NK-92 (cell line): Measurements from ENCODE around the gene MAN2A1.

ENCODE experiments used
- DNase-seq: peaks from one replicate; lab custom pipeline; 2025; ENCODE audit not compliant: unreplicated experiment; lab: John Stamatoyannopoulos, UW

The MAN2A1 gene

DNA sequence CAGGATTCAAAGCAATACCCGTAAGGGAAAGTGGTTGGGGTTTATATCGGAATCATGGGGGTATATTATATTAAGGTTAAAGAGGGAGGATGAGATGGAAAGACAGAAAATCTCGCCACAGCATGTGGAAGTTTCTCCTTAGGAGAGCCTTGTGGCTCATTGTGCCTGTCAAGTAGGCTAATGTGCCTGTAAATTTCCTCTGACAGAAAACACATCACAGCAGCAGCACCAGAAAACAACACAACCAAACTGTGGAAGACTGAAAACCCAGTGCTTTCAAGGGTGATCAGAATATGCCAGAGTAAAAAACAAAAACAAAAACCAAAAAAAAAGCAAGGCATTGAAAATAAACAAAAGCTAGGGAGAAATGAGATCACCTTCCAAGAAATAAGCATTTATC lies 11.3 kb upstream of the MAN2A1 start:
- no peak for DNase-seq

DNA sequence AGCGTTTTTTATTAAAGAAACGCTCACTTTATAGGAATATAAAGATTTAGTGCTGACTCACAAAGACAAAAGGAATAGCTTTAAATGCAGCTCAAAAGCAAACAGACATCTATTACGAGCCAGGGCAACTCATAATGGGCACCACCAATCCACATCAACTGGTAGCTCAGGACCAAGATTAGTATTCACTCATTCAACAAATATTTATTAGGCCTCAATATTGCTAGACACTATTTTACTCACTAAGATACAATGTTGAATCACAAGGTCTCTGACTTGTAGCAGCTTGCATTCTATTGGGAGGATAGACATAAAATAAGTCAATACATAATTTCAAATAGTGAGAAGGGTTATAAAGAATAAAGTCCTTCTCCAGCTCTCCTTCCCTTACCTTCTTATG lies 8.0 kb upstream of the MAN2A1 start:
- no peak for DNase-seq

GRCh38 chr5:109682383-109682782 lies 7.3 kb upstream of the MAN2A1 start:
- DNase-seq = no peak

- DNase-seq = no peak
These were observed 3.8 kb upstream of the MAN2A1 start for GRCh38 chr5:109685916-109686315.

DNA sequence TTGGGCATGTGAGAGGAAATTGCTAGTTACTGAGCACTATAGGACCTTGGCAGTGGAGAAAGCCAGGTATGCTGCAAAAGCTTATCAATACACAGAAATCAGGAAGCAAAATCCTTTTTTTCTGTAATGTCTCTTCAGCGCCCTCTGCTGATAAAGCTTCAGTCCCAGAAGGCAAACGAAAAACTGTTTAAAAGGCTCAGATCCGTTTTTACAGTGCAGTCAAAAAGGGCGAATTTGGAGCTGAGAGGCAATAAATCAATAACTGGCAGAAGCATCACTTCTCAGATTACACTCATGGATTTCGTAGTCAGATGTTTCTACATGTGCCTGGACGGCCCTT lies 1.1 kb upstream of the MAN2A1 start:
- DNase-seq = no peak

DNA sequence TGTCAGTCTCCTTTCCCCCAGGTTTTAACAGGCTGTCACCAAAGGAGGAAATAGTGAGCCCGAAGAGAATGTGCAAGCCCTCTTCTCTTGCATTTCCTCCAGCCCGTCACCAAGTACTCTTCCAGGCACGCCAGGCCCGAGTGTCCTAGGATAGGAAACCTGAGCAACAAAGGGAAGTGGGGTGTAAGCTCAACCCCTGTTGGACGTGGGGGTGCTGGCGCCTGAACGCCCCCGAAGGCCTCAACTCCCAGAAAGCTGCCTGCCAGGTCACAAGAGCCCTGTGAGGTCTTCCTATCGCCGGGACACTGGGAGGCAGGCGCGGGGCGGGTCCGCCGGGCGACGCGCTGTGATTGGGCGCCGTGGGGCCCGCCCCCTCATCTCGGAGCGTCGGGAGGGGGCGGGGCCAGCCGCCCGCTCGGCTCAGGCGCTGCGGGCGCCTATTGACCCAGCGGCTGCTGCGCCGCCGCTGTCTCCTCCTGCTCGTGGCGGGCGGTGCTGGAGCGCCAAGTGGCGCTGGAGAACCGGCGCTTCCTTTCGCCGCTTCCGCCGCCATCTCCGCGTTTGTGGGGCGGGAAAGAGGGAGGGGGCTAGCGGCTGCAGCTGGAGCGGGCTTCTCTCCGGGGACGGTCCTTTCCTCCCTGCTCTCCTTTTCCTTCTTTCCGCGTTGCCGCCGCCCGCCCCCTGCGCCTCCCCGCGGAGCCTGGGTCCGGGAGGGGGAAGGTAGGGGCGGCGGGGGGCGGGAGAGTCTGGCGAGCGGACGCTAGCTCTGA lies 572 bp upstream of the MAN2A1 start:
- DNase-seq = no peak

GRCh38 chr5:109690242-109690974 lies 681 bp downstream of the MAN2A1 start:
- DNase-seq = no peak

- DNase-seq = no peak
These were observed 1.3 kb downstream of the MAN2A1 start for GRCh38 chr5:109690975-109691574.

GRCh38 chr5:109691996-109692395 lies 2.3 kb downstream of the MAN2A1 start:
- DNase-seq = no peak

- no peak for DNase-seq
These were observed 3.1 kb downstream of the MAN2A1 start for GRCh38 chr5:109692852-109693251.

DNA sequence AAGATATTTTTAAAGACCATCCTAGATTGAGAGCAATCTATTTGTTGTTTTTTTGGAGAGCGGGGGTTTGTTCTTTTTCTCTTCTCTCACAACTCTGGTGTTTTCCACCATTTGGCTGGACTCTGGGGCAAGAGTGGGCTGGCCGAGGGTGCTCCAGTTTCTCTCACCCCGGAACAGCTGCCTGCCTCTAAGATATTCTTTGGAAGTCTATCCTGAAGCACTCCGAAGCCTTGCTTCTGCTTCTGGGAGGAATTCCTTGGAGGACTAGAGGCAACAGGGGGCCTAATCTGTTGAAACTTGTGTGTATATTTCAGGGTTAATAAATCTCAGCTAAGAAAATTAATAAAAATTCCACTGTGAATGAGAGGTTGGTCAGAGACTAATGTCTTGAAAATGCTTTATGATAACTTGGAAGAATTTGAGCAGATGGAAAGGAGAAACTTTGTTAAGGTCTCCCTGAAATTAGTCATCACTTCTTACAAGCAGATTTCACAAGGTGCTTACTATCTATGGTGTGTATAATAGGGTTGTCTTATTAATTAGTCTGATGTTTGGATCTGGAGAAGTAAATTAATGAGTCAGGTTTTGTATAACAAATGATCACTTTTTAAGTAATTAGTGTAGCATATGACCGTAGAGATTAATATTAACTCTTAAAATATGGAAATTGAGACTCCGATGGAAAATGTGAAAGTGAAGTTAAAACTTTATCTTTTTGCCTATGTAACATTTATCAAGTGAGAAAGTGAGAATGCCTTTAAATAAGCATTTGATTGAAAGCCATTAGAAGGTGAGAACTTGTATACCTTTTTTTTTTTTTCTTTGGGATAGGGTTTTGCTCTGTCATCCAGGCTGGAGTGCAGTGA lies 4.0 kb downstream of the MAN2A1 start:
- no peak for DNase-seq

DNA sequence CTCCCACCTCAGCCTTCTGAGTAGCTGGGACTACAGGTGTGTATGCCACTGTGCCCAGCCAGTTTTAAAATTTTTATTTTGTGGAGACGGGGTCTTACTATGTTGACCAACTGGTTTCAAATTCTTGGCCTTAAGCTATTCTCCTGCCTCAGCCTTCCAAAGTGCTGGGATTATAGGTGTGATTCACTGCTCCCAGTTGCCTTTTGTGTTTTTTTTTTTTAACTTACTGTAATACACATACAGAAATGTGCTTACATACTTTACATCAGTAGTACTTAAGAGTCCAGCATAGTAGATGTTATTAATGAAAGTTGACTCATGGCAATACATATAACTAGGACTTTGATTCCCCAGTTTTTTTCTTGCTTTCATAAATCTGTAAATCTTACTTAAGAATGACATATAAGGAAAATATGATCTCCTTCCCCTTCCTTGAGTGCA lies 4.7 kb downstream of the MAN2A1 start:
- DNase-seq = no peak

DNA sequence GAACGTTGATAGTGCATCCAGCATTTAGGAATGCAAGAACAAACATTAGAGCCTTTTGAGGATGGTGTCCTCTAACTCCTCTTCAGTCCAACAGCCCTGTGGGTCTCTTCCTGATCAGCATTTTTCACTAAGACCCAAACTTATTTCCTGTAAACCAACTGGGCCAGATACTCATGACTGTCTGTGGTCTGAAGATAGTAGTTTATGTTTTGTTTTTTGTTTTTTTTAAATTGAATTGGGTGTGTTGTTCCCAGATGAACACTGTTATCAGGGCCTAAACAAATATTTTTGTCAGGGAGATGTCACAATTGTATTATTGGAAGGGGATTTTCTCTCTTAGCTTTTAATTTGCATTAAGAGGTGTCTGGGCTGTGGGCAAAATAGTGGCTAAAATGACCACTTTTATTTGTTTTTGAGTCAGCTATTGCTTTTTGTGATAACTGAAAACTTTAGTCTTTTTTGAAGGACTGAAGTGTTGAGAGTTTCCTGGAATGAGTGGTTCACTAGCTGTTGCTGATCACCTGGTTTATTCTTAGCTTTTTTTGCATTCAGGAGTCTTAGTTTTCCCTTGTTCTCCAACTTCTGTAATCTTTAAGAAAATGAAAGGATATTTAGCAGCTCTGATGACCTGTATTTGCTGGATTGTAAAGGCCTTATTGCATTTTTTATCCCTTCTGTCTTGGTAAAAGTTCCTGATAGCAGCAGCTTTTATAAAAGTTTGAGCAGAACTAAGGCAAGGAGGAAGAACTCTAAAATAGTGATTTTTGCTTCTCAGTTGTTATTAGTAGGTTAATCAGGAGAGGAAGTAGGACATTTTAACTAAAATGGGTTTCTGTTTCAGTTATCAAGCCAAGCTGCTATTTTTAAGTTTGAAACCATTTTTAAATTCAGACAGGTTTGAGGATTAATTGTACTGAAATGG lies 5.5 kb downstream of the MAN2A1 start:
- no peak for DNase-seq

DNA sequence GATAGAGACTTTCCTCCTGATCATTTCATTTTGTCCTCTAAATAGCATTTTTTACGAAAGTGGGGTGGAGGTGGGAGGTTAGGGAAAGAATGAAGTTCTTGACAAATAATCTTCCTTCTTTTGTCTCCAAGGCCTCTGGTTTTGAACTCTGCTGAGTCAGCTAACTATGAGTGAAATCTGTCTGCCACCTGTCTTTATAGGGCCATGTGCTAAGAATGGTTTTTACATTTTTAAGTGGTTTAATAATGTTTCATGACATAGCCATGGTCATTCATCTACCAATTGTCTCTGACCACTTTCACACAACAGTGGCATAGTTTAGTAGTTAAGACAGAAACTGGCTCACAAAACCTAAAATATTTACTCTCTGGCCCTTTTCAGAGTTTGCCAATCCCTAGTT lies 7.6 kb downstream of the MAN2A1 start:
- DNase-seq = no peak

DNA sequence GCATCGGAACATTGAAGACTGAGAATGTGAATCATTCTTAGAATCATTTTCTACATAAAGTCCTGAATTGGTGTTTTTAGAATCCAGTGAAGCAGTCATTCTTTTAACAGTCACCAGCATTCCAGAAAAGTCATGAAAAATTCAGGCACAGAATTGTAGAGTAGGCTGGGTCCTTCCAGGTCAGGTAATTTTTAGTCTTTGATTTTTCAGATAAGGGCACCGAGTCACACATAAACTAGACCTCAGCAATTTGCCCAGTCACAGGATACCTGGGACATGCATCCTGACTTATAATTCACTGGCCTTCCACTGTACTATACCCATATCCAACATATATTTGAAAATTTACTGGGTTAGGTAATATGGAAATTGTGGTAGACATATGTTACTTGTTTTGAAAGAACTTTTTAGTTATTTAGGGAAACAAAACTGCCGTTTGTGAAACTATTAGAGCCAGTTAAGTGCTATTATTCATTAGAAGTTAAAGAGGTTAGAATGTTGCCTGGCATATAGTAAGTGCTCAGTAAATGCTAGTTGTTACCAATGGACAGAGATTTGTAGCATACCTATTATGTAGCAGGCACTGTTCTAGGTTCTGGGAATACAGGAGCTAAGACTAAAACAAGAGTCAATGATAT lies 10.9 kb downstream of the MAN2A1 start:
- no peak for DNase-seq

DNA sequence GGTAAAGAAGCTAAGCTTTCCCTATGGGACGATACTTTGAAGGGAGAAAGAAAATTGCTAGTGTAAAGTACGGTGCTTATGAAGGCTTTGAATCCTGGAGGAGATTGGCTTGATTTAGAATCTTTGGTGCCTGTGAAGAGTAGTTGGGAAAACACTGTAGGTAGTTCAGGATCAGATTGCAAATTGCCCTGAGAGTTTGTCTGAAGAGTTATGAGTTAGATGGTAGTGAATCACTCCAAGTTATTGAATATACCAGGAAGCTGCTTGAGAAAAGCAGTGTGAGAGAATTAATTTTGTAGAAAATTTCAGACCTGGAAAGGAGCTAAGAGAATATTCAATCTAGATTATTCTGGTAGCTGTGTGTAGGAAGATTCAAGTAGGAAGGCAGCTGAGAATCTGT lies 11.5 kb downstream of the MAN2A1 start:
- DNase-seq = no peak

DNA sequence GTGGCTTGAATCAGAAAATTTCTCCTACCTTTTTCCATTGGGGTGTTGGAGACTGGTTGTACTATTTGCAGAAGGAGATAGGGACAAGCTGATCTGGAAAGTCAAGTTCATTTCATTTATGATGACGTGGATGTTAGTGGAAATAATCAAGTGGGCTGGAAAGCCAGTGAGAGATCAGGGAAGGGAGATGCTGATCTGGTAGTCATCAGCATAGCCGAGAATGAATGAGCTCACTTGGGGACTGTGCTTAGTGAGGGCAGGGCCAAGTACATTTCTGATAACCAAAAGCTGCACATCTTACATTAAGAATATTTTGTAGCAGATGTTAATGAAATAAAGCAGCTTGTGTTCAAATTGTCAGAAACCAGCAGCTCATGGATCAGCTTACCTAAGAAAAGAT lies 12.1 kb downstream of the MAN2A1 start:
- no peak for DNase-seq

- no peak for DNase-seq
These were observed 13.4 kb downstream of the MAN2A1 start for GRCh38 chr5:109703166-109703565.

DNA sequence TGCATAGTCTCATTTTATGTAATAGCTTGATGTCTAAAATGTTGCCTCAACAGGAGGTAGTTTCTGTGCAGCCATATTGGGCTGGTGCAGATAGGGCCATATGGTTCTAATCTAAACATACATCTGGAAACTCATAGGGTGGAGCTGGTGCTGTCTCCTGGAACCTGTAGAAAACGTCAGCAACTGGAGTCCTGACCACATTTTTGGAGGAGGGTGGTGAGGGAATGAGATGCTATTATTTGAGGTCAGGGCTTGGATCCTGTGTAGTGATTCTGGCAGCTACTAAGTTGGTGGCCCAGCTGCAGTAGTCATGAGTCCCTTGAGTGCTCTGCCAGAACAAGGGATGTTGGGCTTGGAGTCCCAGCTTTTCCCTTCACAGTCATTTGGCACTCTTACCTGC lies 14.1 kb downstream of the MAN2A1 start:
- no peak for DNase-seq
